Measurements from ENCODE around the gene OMG.
A peak's percentile ranks its signal among the peaks of the same experiment; 100 is the strongest.
"Not testable (repeated sequence)": the region's sequence is repeated elsewhere in the genome, so short reads cannot be mapped to it uniquely, and the experiment has no call there.

The OMG gene

DNA sequence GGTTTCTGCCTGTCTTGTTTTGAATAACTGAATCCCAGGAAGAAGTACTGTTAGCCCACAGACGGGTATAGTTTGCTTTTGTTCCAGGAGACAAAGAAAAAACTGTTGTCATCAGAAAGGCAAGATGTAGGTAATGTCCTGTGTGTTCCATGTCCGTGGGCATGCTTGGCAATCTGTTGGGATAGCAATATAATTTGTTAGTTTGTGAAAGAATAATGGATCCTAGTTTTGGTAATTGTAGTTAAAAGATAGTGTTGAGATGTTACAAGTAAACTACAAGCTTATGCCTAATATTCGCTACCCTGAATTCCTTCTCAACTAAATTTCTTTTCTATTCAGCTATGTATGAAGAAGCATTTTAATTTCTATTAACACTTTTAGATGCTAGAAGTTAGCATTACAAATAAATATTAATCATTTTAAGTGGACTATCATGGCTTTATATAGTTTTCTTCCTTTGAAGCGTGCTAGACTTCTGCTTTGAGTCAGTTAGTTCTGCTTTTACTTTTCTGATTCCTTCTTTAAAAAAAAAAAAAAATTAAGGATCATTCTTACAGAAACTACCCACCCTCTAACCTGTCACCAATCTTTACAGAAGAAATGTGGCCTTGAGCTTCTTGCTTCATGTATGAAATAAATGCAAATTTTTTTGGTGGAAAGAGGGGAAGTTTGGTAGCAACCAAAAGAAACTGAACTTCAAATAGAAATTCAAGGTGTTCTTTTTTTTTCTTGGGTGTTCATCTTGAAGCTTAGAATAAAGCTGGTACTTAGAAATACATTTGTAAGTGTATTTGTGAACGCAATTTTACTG lies 22.0 kb upstream of the OMG start:
- H3K27me3 ChIP-seq (ENCODE audit: control insufficient read depth in 1 of 2, insufficient read depth in 2 of 2, low read length in 2 of 2) = no peaks in the 10 kb centered on the region
- H3K36me3 ChIP-seq (ENCODE audit: insufficient read depth, low read length) = no peaks in the 10 kb centered on the region
- H3K4me3 ChIP-seq (ENCODE audit: low read depth in 1 of 2, low read length in 2 of 2) = no peak overlapping the region
- H3K9ac ChIP-seq (ENCODE audit: low read length) = no peak overlapping the region
- peaks cover 3% of the 10 kb centered on the region for H3K4me1 ChIP-seq (ENCODE audit: insufficient read depth, low read length)
- peak overlapping the region; percentile 47 for H3K27ac ChIP-seq (ENCODE audit: low read depth, low read length)
- no peaks in the 10 kb centered on the region for H3K9me3 ChIP-seq (ENCODE audit: low read length)

GRCh38 chr17:31318298-31318801 lies 21.3 kb upstream of the OMG start:
- Histone ChIP-seq H3K9ac (ENCODE audit: low read length) (no peak overlapping the region), H3K4me1 (ENCODE audit: insufficient read depth, low read length) (peaks cover 3% of the 10 kb centered on the region), H3K4me3 (ENCODE audit: low read depth in 1 of 2, low read length in 2 of 2) (no peak overlapping the region), H3K36me3 (ENCODE audit: insufficient read depth, low read length) (no peaks in the 10 kb centered on the region), H3K27me3 (ENCODE audit: control insufficient read depth in 1 of 2, insufficient read depth in 2 of 2, low read length in 2 of 2) (no peaks in the 10 kb centered on the region), H3K9me3 (ENCODE audit: low read length) (no peaks in the 10 kb centered on the region), H3K27ac (ENCODE audit: low read depth, low read length) (peak overlapping the region; percentile 47)

GRCh38 chr17:31314782-31315100 lies 17.7 kb upstream of the OMG start:
- H3K4me3 ChIP-seq (ENCODE audit: low read depth in 1 of 2, low read length in 2 of 2) = no peak overlapping the region
- no peaks in the 10 kb centered on the region for H3K27me3 ChIP-seq (ENCODE audit: control insufficient read depth in 1 of 2, insufficient read depth in 2 of 2, low read length in 2 of 2)
- no peaks in the 10 kb centered on the region for H3K36me3 ChIP-seq (ENCODE audit: insufficient read depth, low read length)
- no peak overlapping the region for H3K27ac ChIP-seq (ENCODE audit: low read depth, low read length)
- H3K9me3 ChIP-seq (ENCODE audit: low read length) = no peaks in the 10 kb centered on the region
- no peak overlapping the region for H3K9ac ChIP-seq (ENCODE audit: low read length)
- H3K4me1 ChIP-seq (ENCODE audit: insufficient read depth, low read length) = no peaks in the 10 kb centered on the region

DNA sequence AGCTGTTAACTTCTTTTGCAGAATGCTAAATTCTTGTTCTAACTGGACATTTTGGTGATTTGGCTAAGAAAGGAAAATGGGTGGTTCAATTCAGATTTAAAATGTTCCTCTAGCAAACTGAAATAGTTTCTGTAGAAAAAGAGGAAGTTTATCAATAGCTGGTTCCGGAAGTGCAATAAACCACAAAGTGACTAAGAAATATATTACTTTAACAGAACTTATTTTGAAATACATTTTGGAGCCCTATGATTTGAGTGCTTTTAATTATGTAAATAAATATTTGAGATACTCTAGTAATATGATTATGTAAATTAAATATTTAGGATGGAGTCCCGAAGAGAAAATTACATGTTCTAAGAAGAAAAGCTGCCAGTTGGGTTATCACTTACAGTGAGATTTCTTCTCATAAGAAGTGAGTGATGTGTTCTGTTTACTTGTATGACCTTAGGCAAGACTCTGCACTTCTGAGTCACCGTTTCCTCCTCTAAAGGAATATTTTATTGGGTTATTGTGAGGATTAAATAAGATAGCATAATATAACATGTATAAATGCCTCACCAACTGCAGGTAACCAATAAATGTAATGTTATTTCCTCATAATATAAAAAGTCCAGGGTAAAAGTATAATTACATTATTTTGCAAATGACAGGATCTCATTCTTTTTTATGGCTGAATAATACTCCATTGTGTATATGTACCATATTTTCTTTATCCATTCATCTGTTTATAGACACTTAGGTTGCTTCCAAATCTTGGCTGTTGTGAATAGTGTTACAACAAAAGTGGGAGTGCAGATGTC lies 17.1 kb upstream of the OMG start, which contains the start of gene EVI2B:
TSS of gene EVI2B (minus strand) at position 73 of the 800 bp plus-strand sequence. CDS start 8,445 bp downstream, outside the sequence.
- H3K27ac ChIP-seq (ENCODE audit: low read depth, low read length) = no peak within 1 kb of the TSS
- no peak within 1 kb of the TSS for H3K9ac ChIP-seq (ENCODE audit: low read length)
- H3K4me1 ChIP-seq (ENCODE audit: insufficient read depth, low read length) = no peaks in the 10 kb centered on the region
- H3K36me3 ChIP-seq (ENCODE audit: insufficient read depth, low read length) = no peaks in the 10 kb centered on the region
- H3K4me3 ChIP-seq (ENCODE audit: low read depth in 1 of 2, low read length in 2 of 2) = no peak within 1 kb of the TSS
- H3K27me3 ChIP-seq (ENCODE audit: control insufficient read depth in 1 of 2, insufficient read depth in 2 of 2, low read length in 2 of 2) = no peaks in the 10 kb centered on the region
- H3K9me3 ChIP-seq (ENCODE audit: low read length) = no peaks in the 10 kb centered on the region

- H3K36me3 ChIP-seq (ENCODE audit: insufficient read depth, low read length); H3K4me1 ChIP-seq (ENCODE audit: insufficient read depth, low read length); H3K9ac ChIP-seq (ENCODE audit: low read length); H3K27me3 ChIP-seq (ENCODE audit: control insufficient read depth in 1 of 2, insufficient read depth in 2 of 2, low read length in 2 of 2); H3K27ac ChIP-seq (ENCODE audit: low read depth, low read length); H3K9me3 ChIP-seq (ENCODE audit: low read length); H3K4me3 ChIP-seq (ENCODE audit: low read depth in 1 of 2, low read length in 2 of 2): not testable (repeated sequence)
Observed at GRCh38 chr17:31312223-31312622, 15.2 kb upstream of the OMG start.

GRCh38 chr17:31311526-31311925 lies 14.5 kb upstream of the OMG start:
- H3K4me1 ChIP-seq (ENCODE audit: insufficient read depth, low read length) = no peaks in the 10 kb centered on the region
- H3K27me3 ChIP-seq (ENCODE audit: control insufficient read depth in 1 of 2, insufficient read depth in 2 of 2, low read length in 2 of 2) = no peaks in the 10 kb centered on the region
- no peak overlapping the region for H3K27ac ChIP-seq (ENCODE audit: low read depth, low read length)
- no peak overlapping the region for H3K4me3 ChIP-seq (ENCODE audit: low read depth in 1 of 2, low read length in 2 of 2)
- no peaks in the 10 kb centered on the region for H3K36me3 ChIP-seq (ENCODE audit: insufficient read depth, low read length)
- H3K9ac ChIP-seq (ENCODE audit: low read length) = no peak overlapping the region
- H3K9me3 ChIP-seq (ENCODE audit: low read length) = no peaks in the 10 kb centered on the region

- Histone ChIP-seq H3K36me3 (ENCODE audit: insufficient read depth, low read length) (no peaks in the 10 kb centered on the region), H3K27me3 (ENCODE audit: control insufficient read depth in 1 of 2, insufficient read depth in 2 of 2, low read length in 2 of 2) (no peaks in the 10 kb centered on the region), H3K9me3 (ENCODE audit: low read length) (no peaks in the 10 kb centered on the region), H3K4me3 (ENCODE audit: low read depth in 1 of 2, low read length in 2 of 2) (no peak overlapping the region), H3K27ac (ENCODE audit: low read depth, low read length) (no peak overlapping the region), H3K9ac (ENCODE audit: low read length) (no peak overlapping the region), H3K4me1 (ENCODE audit: insufficient read depth, low read length) (no peaks in the 10 kb centered on the region)
Observed at GRCh38 chr17:31310886-31311285, 13.8 kb upstream of the OMG start.

DNA sequence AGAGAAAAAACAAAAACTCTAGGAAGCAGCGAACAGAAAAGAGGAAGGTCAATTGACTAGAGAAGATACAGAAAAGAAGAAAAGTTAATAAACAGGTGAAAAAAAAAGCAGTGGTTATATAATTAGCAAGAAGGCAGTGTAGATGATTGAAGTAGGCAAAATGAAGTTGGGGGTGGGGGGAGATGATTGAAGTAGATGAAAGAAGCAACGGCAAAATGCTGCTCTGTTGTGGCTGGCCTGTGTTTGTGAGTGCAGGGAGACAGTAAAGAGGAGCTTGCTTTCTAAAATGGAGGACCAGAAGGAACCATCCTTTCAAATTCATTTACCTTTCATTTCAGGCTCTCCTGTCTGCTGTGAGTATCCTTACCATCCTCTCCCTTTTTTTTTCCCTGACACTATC lies 13.2 kb upstream of the OMG start:
- Histone ChIP-seq H3K9me3 (ENCODE audit: low read length) (no peaks in the 10 kb centered on the region), H3K27ac (ENCODE audit: low read depth, low read length) (no peak overlapping the region), H3K4me3 (ENCODE audit: low read depth in 1 of 2, low read length in 2 of 2) (no peak overlapping the region)

GRCh38 chr17:31309556-31309955 lies 12.5 kb upstream of the OMG start:
- no peak overlapping the region for H3K4me3 ChIP-seq (ENCODE audit: low read depth in 1 of 2, low read length in 2 of 2)
- H3K36me3 ChIP-seq (ENCODE audit: insufficient read depth, low read length) = no peaks in the 10 kb centered on the region
- H3K9ac ChIP-seq (ENCODE audit: low read length) = no peak overlapping the region
- no peaks in the 10 kb centered on the region for H3K4me1 ChIP-seq (ENCODE audit: insufficient read depth, low read length)
- H3K27ac ChIP-seq (ENCODE audit: low read depth, low read length) = no peak overlapping the region
- no peaks in the 10 kb centered on the region for H3K27me3 ChIP-seq (ENCODE audit: control insufficient read depth in 1 of 2, insufficient read depth in 2 of 2, low read length in 2 of 2)
- no peaks in the 10 kb centered on the region for H3K9me3 ChIP-seq (ENCODE audit: low read length)

More for the DNA sequence above, 13.2 kb upstream of the OMG start:
- Histone ChIP-seq H3K27me3 (ENCODE audit: control insufficient read depth in 1 of 2, insufficient read depth in 2 of 2, low read length in 2 of 2) (no peaks in the 10 kb centered on the region), H3K4me1 (ENCODE audit: insufficient read depth, low read length) (no peaks in the 10 kb centered on the region), H3K36me3 (ENCODE audit: insufficient read depth, low read length) (no peaks in the 10 kb centered on the region), H3K9ac (ENCODE audit: low read length) (no peak overlapping the region)

DNA sequence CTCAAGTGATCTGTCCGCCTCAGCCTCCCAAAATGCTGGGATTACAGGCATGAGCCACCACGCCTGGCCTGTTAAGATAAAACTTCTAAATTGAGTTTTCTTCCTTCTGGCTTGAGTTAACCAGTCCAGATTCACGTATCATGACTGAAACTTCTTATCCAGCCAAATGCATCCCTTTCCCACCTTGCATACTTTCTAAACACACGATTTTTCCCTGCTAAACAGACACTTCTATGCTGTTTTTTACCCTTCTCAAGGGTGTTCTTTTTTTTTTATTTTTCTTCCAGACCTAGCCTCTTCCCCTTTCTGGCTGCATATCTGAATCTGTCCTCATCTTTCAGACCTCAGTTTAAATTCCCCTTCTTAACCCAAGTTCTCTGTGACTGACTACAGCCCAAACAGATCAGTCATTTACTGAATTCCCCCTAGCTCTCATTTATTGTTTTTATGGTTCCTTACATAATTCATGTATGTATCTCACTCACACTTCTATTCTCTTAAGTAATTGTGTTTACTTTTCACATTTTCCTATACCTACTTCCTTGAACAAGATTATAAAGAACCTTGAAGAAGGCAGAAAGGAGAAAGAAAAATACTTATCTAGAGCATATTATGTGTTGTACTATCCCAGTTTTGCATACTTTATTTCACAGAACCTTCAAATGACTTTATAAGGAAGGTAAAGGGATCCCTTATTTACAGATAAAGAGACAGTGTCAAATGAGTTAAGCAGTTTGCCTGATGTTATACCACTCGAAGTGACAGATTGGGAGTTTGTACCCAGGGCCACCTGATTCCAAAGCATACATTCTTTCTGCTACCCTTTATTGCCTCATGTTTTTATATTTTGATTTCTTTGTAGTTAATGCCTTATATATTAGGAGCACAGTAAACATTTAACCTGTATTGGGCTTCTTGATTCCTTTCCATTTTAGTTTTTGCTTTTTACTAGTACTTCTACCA lies 11.6 kb upstream of the OMG start:
- H3K36me3 ChIP-seq (ENCODE audit: insufficient read depth, low read length) = no peaks in the 10 kb centered on the region
- no peaks in the 10 kb centered on the region for H3K27me3 ChIP-seq (ENCODE audit: control insufficient read depth in 1 of 2, insufficient read depth in 2 of 2, low read length in 2 of 2)
- no peaks in the 10 kb centered on the region for H3K4me1 ChIP-seq (ENCODE audit: insufficient read depth, low read length)
- H3K9ac ChIP-seq (ENCODE audit: low read length) = no peak overlapping the region
- H3K27ac ChIP-seq (ENCODE audit: low read depth, low read length) = no peak overlapping the region
- no peak overlapping the region for H3K4me3 ChIP-seq (ENCODE audit: low read depth in 1 of 2, low read length in 2 of 2)
- no peaks in the 10 kb centered on the region for H3K9me3 ChIP-seq (ENCODE audit: low read length)

DNA sequence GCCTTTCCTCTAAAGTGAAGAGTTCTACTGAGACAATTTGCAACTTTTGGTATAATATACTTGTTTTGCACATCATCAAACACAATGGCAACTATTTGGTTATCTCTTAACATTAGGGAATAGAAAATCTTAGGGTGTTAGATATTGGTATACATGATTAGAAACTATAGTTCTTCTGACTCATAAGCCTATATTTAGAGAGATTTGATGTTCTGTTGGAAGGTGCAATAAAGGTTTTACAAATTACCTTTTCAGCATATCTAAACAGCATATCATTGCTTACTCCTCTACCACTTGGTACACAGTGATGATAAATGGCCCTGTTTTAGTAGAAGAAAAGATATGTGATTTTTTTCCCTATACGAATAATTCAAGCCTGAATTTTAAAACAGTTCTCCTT lies 10.6 kb upstream of the OMG start:
- Histone ChIP-seq H3K9ac (ENCODE audit: low read length) (no peak overlapping the region), H3K4me3 (ENCODE audit: low read depth in 1 of 2, low read length in 2 of 2) (no peak overlapping the region), H3K27me3 (ENCODE audit: control insufficient read depth in 1 of 2, insufficient read depth in 2 of 2, low read length in 2 of 2) (no peaks in the 10 kb centered on the region), H3K4me1 (ENCODE audit: insufficient read depth, low read length) (no peaks in the 10 kb centered on the region), H3K9me3 (ENCODE audit: low read length) (no peaks in the 10 kb centered on the region), H3K27ac (ENCODE audit: low read depth, low read length) (no peak overlapping the region), H3K36me3 (ENCODE audit: insufficient read depth, low read length) (no peaks in the 10 kb centered on the region)
